GM12878 (cell line): ENCODE data around the gene S100B.

ENCODE experiments used
- EZH2 ChIP-seq: IDR thresholded peaks from 2 replicates; pipeline ENCODE4 v1.6.1; 2012; ENCODE audit warnings: low read depth, mild to moderate bottlenecking, control low read depth, inconsistent platforms, low read length, borderline replicate concordance; ENCODE audit not compliant: control insufficient read depth
- FOXM1 ChIP-seq: IDR thresholded peaks from 2 replicates; pipeline ENCODE4 v1.6.1; 2012; ENCODE audit warnings: low read depth, mild to moderate bottlenecking, inconsistent platforms, low read length, moderate library complexity
- HDAC2 ChIP-seq: fragments of 200-600 bp; sonication (generic); IDR thresholded peaks from 2 replicates; pipeline ENCODE4 v1.6.1; 2017
- MTA3 ChIP-seq: IDR thresholded peaks from 2 replicates; pipeline ENCODE4 v1.6.1; 2012; ENCODE audit warnings: low read length, inconsistent platforms, borderline replicate concordance
- NFIC ChIP-seq: IDR thresholded peaks from 2 replicates; pipeline ENCODE4 v1.6.1; 2012; ENCODE audit warnings: low read depth, mild to moderate bottlenecking, inconsistent platforms, low read length, moderate library complexity
- NFYB ChIP-seq: IDR thresholded peaks from 2 replicates; pipeline ENCODE4 v1.6.1; 2011; ENCODE audit warnings: low read depth, mild to moderate bottlenecking, low read length, improper control_type of control experiment, moderate library complexity; ENCODE audit not compliant: insufficient read depth
- POLR2A ChIP-seq: IDR thresholded peaks from 2 replicates; pipeline ENCODE4 v1.6.1; 2011; ENCODE audit warnings: low read depth, mild to moderate bottlenecking, low read length
- SMARCA5 ChIP-seq: fragments of 450-650 bp; IDR thresholded peaks from 2 replicates; pipeline ENCODE4 v1.6.1; 2017; ENCODE audit warnings: mild to moderate bottlenecking
- ZZZ3 ChIP-seq: IDR thresholded peaks from 2 replicates; pipeline ENCODE4 v1.6.1; 2011; ENCODE audit warnings: low read depth; ENCODE audit not compliant: control insufficient read depth, insufficient read length
- TF ChIP-seq, protein P1 (sequence below), 3 experiments: IDR thresholded peaks in 2 of 3; conservative IDR thresholded peaks in 1 of 3; 2 replicates each; pipeline ENCODE4 v1.5.1; 2011; ENCODE audit warnings: low read depth in 3 of 3, low read length in 3 of 3, mild to moderate bottlenecking in 3 of 3, control low read depth in 2 of 3, moderate library complexity in 2 of 3, inconsistent platforms in 1 of 3, mixed read lengths in 1 of 3; ENCODE audit not compliant: control insufficient read depth in 2 of 3, insufficient read depth in 1 of 3; ENCODE audit errors: extremely low read depth in 1 of 3
- TF ChIP-seq, protein P2 (sequence below): fragments of 450-650 bp; IDR thresholded peaks from 2 replicates; pipeline ENCODE4 v1.6.1; 2017; ENCODE audit warnings: borderline replicate concordance
- TF ChIP-seq, protein P3 (sequence below): IDR thresholded peaks from 2 replicates; pipeline ENCODE4 v1.6.1; 2012; ENCODE audit warnings: low read length, inconsistent platforms
- TF ChIP-seq, protein P4 (sequence below): IDR thresholded peaks from 2 replicates; pipeline ENCODE4 v1.6.1; 2011; ENCODE audit warnings: borderline replicate concordance, low read depth, mild to moderate bottlenecking, moderate library complexity, mixed read lengths, low read length; ENCODE audit not compliant: insufficient read depth; ENCODE audit errors: extremely low read length

DNA sequence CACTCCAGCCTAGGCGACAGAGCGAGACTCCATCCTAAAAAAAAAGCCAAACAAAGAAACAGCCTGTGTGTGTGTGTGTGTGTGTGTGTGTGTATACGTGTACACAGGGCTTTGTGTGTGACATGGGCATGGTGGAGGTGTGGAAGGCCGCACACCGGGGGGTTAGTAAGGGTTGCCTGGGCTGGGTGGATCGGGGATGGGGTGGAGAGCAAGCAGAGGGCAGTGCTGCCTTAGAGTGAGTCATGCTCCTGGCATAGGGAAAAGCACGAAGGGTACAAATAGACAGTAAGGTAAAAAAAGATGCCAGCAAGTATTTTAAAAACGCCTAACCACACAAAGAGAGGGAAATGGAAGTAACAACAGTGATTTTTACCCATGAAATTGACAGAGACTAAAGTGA lies 36.8 kb upstream of the S100B start:
- TF ChIP-seq POLR2A (no peak), NFIC (no peak), HDAC2 (no peak), MTA3 (no peak), SMARCA5 (no peak), ZZZ3 (no peak), EZH2 (no peak), NFYB (no peak), FOXM1 (no peak)
- TF ChIP-seq, protein P1, sequence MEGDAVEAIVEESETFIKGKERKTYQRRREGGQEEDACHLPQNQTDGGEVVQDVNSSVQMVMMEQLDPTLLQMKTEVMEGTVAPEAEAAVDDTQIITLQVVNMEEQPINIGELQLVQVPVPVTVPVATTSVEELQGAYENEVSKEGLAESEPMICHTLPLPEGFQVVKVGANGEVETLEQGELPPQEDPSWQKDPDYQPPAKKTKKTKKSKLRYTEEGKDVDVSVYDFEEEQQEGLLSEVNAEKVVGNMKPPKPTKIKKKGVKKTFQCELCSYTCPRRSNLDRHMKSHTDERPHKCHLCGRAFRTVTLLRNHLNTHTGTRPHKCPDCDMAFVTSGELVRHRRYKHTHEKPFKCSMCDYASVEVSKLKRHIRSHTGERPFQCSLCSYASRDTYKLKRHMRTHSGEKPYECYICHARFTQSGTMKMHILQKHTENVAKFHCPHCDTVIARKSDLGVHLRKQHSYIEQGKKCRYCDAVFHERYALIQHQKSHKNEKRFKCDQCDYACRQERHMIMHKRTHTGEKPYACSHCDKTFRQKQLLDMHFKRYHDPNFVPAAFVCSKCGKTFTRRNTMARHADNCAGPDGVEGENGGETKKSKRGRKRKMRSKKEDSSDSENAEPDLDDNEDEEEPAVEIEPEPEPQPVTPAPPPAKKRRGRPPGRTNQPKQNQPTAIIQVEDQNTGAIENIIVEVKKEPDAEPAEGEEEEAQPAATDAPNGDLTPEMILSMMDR (IDR thresholded peaks at IDR 0.05 in 2 of 3, conservative IDR thresholded peaks at IDR 0.05 in 1 of 3; ENCODE audit: control insufficient read depth in 2 of 3, extremely low read depth in 1 of 3, insufficient read depth in 1 of 3, low read depth in 3 of 3, low read length in 3 of 3): no peak
- TF ChIP-seq, protein P2, sequence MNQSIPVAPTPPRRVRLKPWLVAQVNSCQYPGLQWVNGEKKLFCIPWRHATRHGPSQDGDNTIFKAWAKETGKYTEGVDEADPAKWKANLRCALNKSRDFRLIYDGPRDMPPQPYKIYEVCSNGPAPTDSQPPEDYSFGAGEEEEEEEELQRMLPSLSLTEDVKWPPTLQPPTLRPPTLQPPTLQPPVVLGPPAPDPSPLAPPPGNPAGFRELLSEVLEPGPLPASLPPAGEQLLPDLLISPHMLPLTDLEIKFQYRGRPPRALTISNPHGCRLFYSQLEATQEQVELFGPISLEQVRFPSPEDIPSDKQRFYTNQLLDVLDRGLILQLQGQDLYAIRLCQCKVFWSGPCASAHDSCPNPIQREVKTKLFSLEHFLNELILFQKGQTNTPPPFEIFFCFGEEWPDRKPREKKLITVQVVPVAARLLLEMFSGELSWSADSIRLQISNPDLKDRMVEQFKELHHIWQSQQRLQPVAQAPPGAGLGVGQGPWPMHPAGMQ: no peak
- TF ChIP-seq, protein P3, sequence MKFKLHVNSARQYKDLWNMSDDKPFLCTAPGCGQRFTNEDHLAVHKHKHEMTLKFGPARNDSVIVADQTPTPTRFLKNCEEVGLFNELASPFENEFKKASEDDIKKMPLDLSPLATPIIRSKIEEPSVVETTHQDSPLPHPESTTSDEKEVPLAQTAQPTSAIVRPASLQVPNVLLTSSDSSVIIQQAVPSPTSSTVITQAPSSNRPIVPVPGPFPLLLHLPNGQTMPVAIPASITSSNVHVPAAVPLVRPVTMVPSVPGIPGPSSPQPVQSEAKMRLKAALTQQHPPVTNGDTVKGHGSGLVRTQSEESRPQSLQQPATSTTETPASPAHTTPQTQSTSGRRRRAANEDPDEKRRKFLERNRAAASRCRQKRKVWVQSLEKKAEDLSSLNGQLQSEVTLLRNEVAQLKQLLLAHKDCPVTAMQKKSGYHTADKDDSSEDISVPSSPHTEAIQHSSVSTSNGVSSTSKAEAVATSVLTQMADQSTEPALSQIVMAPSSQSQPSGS: no peak
- TF ChIP-seq, protein P4, sequence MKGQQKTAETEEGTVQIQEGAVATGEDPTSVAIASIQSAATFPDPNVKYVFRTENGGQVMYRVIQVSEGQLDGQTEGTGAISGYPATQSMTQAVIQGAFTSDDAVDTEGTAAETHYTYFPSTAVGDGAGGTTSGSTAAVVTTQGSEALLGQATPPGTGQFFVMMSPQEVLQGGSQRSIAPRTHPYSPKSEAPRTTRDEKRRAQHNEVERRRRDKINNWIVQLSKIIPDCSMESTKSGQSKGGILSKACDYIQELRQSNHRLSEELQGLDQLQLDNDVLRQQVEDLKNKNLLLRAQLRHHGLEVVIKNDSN: no peak
